AG09319 (cell line): ENCODE data around the gene GLT1D1.
"Not testable (repeated sequence)": the region's sequence is repeated elsewhere in the genome, so short reads cannot be mapped to it uniquely, and the experiment has no call there.

Source experiments
- DNase-seq: peaks from one replicate; pipeline ENCODE4 v3.0.0-alpha.2; 2010; ENCODE audit warnings: low read depth; ENCODE audit errors: extremely low read depth
- CTCF ChIP-seq: IDR thresholded peaks from 2 replicates; pipeline ENCODE4 v1.5.1; 2011; ENCODE audit warnings: low read depth, mild to moderate bottlenecking, inconsistent platforms, low read length, moderate library complexity

The GLT1D1 gene

GRCh38 chr12:128823216-128823915, 29.9 kb upstream of the GLT1D1 start:
- DNase-seq = no peak

GRCh38 chr12:128823916-128824839, 29.1 kb upstream of the GLT1D1 start, which contains the start of gene SLC15A4:
Gene SLC15A4, minus strand, starts transcription at chr12:128823958. Its CDS starts 15 bp downstream, at chr12:128823943.
- no peak; the same call in 1 of the 2 replicates for TF ChIP-seq CTCF
- peak; percentile 63 for DNase-seq

More at GRCh38 chr12:128823216-128823915, 29.9 kb upstream of the GLT1D1 start:
- no peak for TF ChIP-seq CTCF

GRCh38 chr12:128825835-128826234, 27.4 kb upstream of the GLT1D1 start:
- no peak for DNase-seq
- TF ChIP-seq CTCF = no peak

- TF ChIP-seq CTCF = no peak
- DNase-seq = no peak
Observed at GRCh38 chr12:128827724-128828123, 25.6 kb upstream of the GLT1D1 start.

GRCh38 chr12:128829861-128830504, 23.3 kb upstream of the GLT1D1 start:
- DNase-seq = no peak
- no peak for TF ChIP-seq CTCF

- DNase-seq = no peak
- TF ChIP-seq CTCF = no peak
Observed at GRCh38 chr12:128830505-128830893, 22.8 kb upstream of the GLT1D1 start.

- no peak for DNase-seq
- no peak for TF ChIP-seq CTCF
Observed at GRCh38 chr12:128833418-128833817, 19.9 kb upstream of the GLT1D1 start.

- not testable (repeated sequence) for DNase-seq
Observed at GRCh38 chr12:128839885-128840284, 13.4 kb upstream of the GLT1D1 start.
